Measurements from ENCODE around the gene RPN2. TPM values are rescaled to one million over a fixed set of nuclear protein-coding genes. Genes with fewer than 3 reads are reported as not detected.

RPN2 gene
- polyA plus RNA-seq = 148 and 159 TPM in 2 replicates

DNA sequence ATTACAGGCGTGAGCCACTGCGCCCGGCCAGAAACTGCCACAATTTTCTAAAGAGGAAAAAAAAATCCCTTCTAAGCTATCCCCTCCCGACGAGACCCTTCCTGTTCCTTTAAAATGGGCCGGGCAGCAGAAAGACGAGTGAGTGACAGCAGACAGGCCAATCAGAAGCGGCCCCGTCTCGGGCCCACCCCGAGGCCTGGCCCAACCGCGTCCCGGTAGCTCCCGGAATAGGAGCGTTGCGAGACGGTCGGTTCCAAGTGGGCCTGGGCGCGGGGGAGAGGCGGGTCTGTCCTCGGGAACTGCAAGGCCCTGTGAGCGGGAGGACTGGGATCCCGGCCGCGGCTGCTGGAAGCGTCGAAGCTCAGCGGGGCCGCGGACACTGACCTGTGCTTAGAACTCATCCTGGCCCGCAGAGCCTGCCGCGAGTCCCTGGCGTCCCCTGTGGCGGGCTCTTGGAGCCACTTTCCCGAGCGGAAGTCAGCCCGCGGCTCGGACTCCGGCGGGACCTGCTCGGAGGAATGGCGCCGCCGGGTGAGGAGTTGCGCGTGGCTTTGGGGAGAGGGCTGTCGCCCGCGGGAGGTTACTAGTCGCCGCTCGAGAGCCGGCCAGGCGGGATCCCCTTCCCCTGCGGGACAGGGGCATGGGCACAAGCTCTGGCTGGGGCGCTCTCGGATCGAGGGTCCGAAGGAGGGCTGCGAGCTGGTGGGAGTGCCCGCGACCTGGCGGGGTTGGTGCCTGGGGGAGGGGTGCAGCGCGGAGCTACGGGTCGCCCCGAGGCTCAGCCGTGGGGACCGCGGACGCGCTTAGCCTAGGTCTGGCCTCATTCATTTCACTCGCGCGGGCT lies at the start of gene RPN2, which contains the start of gene MROH8:
RPN2 (plus strand) TSS at position 492 of the 844 bp plus-strand sequence; CDS start at position 519, 27 bp downstream.
MROH8 (minus strand) TSS at position 710 of the 844 bp plus-strand sequence.

GRCh38 chr20:37261714-37262113 lies 82.6 kb downstream of the RPN2 start, which contains the start of gene GHRH:
TSS of gene GHRH (minus strand) at chr20:37261814. CDS start at chr20:37256889, 4,925 bp downstream.

Other genes with a start within 250 kb of the RPN2 start
- gene SAMHD1, start 227.6 kb upstream of the RPN2 start, polyA plus RNA-seq = 9.6 and 17.9 TPM in 2 replicates
- gene RBL1, start 83.3 kb upstream of the RPN2 start, polyA plus RNA-seq = 0.08 and 0.17 TPM in 2 replicates
- 3.8 TPM in 2 replicates for gene MROH8, start 218 bp downstream of the RPN2 start, polyA plus RNA-seq
- not detected in 2 replicates for gene GHRH, start 82.5 kb downstream of the RPN2 start, polyA plus RNA-seq
- gene MANBAL, start 110.3 kb downstream of the RPN2 start, polyA plus RNA-seq = 44.9 and 45.9 TPM in 2 replicates
- 0.05 and 0.95 TPM in 2 replicates for gene SRC, start 166.8 kb downstream of the RPN2 start, polyA plus RNA-seq